ENCODE data around the gene PTPRA.

GRCh38 chr20:2888224-2888955 lies 15.1 kb downstream of the PTPRA start:
- TF ChIP-seq MAX (IDR thresholded peaks at IDR 0.05; ENCODE audit: low read depth, low read length) = no peak
- TF ChIP-seq, protein P1, sequence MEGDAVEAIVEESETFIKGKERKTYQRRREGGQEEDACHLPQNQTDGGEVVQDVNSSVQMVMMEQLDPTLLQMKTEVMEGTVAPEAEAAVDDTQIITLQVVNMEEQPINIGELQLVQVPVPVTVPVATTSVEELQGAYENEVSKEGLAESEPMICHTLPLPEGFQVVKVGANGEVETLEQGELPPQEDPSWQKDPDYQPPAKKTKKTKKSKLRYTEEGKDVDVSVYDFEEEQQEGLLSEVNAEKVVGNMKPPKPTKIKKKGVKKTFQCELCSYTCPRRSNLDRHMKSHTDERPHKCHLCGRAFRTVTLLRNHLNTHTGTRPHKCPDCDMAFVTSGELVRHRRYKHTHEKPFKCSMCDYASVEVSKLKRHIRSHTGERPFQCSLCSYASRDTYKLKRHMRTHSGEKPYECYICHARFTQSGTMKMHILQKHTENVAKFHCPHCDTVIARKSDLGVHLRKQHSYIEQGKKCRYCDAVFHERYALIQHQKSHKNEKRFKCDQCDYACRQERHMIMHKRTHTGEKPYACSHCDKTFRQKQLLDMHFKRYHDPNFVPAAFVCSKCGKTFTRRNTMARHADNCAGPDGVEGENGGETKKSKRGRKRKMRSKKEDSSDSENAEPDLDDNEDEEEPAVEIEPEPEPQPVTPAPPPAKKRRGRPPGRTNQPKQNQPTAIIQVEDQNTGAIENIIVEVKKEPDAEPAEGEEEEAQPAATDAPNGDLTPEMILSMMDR (IDR thresholded peaks at IDR 0.05; ENCODE audit: low read depth, low read length) = no peak
- no peak for TF ChIP-seq MYC (IDR thresholded peaks at IDR 0.05; ENCODE audit: low read depth, low read length)
- TF ChIP-seq POLR2A (IDR thresholded peaks at IDR 0.05; ENCODE audit: extremely low read depth, insufficient read length) = no peak
